ENCODE results near the gene IFITM2. TPM values are rescaled to one million over a fixed set of nuclear protein-coding genes. Genes with fewer than 3 reads are reported as not detected.
"Not testable (repeated sequence)": the region's sequence is repeated elsewhere in the genome, so short reads cannot be mapped to it uniquely, and the experiment has no call there.

Gene IFITM2
- 39.9 and 55.0 TPM in 2 replicates for total RNA-seq

DNA sequence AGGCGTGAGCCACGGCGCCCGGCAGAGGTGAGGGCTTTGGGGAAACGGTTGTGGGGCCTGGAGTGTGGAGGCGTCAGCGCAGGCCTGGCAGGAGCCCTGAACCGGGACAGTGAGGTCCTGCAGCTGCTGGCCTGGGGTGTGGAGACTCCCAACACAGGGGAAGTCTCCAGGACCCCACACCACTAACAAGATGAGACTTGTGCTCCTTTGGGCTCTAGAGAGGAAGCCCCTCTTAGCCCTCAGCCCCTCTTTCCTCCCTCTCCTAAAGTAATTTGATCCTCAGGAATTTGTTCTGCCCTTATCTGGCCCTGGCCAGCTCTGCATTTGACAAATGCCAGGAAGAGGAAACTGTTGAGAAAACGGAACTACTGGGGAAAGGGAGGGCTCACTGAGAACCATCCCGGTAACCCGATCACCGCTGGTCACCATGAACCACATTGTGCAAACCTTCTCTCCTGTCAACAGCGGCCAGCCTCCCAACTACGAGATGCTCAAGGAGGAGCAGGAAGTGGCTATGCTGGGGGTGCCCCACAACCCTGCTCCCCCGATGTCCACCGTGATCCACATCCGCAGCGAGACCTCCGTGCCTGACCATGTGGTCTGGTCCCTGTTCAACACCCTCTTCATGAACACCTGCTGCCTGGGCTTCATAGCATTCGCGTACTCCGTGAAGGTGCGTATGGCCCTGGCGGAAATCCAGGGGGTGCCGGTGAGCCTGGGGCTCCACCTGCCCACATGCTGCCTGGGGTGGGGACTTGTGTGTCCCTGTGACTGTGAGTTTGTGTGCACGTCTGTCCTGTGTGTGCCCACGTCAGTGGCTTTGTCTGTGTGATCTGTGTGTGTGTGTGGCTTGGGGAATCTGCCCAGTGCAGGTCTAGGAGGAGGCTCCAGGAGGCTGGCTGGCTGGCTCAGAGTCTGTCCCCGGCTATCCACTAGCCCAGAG lies at the start of gene IFITM2:
TSS of gene IFITM2 (plus strand) at position 51 of the 943 bp plus-strand sequence. CDS start at position 428, 377 bp downstream.
- H3K4me3 ChIP-seq (ENCODE audit: low read depth, low read length), result peak within 1 kb of the TSS; percentile 63
- peak; percentile 29 for DNase-seq (ENCODE audit: low read depth)
- H3K36me3 ChIP-seq (ENCODE audit: control insufficient read depth, insufficient read depth, low read length); H3K27me3 ChIP-seq (ENCODE audit: control insufficient read depth, insufficient read depth, low read length): not testable (repeated sequence)

DNA sequence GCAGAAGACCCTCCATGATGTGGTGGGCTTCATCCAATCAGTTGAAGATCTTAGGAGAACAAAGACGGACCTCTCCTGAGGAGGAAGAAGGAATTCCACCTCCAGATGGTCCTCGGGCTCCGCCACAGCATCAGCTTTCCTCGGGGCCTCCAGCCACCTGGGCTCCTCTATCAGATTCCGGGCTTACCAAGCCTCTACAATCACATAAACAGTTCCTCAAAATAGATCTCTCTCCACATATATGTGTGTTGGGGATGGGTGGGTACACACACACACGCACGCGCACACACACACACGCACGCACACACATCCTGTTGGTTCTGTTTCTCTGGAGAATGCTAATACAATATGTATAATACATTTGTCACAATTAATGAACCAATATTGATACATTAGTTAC lies 48.2 kb upstream of the IFITM2 start:
- Histone ChIP-seq H3K4me3 (ENCODE audit: low read depth, low read length) (no peak overlapping the region), H3K27me3 (ENCODE audit: control insufficient read depth, insufficient read depth, low read length) (peaks cover 2% of the 10 kb centered on the region), H3K36me3 (ENCODE audit: control insufficient read depth, insufficient read depth, low read length) (no peaks in the 10 kb centered on the region)
- TF ChIP-seq, protein P1, sequence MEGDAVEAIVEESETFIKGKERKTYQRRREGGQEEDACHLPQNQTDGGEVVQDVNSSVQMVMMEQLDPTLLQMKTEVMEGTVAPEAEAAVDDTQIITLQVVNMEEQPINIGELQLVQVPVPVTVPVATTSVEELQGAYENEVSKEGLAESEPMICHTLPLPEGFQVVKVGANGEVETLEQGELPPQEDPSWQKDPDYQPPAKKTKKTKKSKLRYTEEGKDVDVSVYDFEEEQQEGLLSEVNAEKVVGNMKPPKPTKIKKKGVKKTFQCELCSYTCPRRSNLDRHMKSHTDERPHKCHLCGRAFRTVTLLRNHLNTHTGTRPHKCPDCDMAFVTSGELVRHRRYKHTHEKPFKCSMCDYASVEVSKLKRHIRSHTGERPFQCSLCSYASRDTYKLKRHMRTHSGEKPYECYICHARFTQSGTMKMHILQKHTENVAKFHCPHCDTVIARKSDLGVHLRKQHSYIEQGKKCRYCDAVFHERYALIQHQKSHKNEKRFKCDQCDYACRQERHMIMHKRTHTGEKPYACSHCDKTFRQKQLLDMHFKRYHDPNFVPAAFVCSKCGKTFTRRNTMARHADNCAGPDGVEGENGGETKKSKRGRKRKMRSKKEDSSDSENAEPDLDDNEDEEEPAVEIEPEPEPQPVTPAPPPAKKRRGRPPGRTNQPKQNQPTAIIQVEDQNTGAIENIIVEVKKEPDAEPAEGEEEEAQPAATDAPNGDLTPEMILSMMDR (IDR thresholded peaks at IDR 0.05; ENCODE audit: insufficient read depth, low read length, poor library complexity, severe bottlenecking), result no peak
- DNase-seq (ENCODE audit: low read depth), result no peak

DNA sequence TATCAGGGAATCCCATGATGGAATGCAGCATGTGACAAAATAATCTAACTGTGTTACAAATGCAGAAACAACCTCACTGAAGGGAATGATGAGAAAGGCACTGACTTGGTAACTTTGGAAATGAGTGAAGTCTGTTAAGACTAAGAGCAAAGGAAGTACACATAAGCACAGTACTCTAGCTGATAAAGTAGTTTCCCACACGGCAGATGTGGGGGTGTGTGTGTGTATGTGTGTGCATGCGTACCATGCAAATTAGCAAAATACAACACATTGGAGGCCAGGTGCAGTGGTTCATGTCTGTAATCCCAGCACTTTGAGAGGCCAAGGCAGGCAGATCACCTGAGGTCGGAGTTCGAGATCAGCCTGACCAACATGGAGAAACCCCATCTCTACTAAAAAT lies 46.0 kb upstream of the IFITM2 start:
- H3K27me3 ChIP-seq (ENCODE audit: control insufficient read depth, insufficient read depth, low read length), result peaks cover 2% of the 10 kb centered on the region
- DNase-seq (ENCODE audit: low read depth), result no peak
- H3K36me3 ChIP-seq (ENCODE audit: control insufficient read depth, insufficient read depth, low read length), result no peaks in the 10 kb centered on the region
- TF ChIP-seq, protein P1 (IDR thresholded peaks at IDR 0.05; ENCODE audit: insufficient read depth, low read length, poor library complexity, severe bottlenecking), result no peak
- no peak overlapping the region for H3K4me3 ChIP-seq (ENCODE audit: low read depth, low read length)

DNA sequence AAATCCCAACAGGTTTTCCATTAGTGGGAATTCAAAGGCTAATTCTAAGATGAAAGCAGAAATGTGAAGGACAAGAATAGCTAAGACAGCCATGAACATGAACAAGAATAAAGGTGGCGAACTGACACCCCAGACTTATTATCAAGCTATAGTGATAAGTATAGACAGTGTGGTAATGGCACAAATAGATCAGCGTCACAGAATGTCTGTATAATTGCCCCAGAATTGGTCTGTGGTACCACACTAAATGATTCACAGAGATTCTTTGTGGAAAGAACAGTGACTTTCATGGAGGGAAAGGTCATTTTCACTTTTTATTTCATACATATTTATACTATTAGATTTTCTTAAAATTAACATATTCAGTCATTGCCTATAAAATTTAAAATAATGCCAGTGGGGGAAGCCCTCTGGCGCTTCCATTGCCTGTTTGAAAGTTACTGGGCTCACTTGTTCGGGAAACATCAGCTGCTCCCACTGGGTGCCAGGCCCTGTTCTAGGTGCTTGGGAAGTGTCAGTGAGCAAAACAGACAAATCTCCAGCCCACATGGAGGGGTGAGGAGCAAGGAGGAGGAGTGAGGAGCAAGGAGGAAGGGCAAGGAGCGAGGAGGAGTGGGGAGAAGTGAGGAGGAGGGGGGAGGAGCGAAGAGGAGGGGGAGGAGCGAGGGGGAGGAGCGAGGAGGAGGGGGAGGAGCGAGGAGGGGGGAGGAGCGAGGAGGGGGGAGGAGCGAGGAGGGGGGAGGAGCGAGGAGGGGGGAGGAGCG lies 40.8 kb upstream of the IFITM2 start:
- TF ChIP-seq, protein P1 (IDR thresholded peaks at IDR 0.05; ENCODE audit: insufficient read depth, low read length, poor library complexity, severe bottlenecking), result no peak
- Histone ChIP-seq H3K27me3 (ENCODE audit: control insufficient read depth, insufficient read depth, low read length) (peaks cover 16% of the 10 kb centered on the region), H3K36me3 (ENCODE audit: control insufficient read depth, insufficient read depth, low read length) (no peaks in the 10 kb centered on the region), H3K4me3 (ENCODE audit: low read depth, low read length) (no peak overlapping the region)
- no peak for DNase-seq (ENCODE audit: low read depth)

DNA sequence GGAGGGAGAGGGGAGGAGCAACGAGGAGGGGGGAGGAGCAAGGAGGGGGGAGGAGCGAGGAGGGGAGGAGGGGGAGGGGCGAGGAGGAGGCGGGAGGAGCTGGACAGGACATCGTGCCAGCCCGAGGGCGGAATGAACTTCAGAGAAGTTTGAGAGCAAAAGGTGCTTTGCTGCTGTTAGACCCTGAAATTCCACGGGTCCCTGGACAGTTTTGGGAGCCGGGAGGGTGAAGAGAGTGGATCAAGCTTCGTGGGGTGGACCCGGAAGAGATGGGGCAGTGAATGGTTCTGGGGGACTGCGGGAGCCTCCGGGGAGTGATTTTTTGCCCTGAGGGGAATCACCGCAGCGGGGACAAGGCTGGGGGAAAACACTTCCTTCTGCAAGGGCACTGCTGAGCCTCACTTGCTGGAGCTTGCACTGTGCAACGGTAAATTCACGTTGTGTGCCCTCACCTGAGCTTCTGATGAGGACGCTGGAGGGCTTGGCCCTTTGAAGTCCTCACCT lies 40.1 kb upstream of the IFITM2 start:
- Histone ChIP-seq H3K4me3 (ENCODE audit: low read depth, low read length) (no peak overlapping the region), H3K27me3 (ENCODE audit: control insufficient read depth, insufficient read depth, low read length) (peaks cover 21% of the 10 kb centered on the region)
- no peak for DNase-seq (ENCODE audit: low read depth)

DNA sequence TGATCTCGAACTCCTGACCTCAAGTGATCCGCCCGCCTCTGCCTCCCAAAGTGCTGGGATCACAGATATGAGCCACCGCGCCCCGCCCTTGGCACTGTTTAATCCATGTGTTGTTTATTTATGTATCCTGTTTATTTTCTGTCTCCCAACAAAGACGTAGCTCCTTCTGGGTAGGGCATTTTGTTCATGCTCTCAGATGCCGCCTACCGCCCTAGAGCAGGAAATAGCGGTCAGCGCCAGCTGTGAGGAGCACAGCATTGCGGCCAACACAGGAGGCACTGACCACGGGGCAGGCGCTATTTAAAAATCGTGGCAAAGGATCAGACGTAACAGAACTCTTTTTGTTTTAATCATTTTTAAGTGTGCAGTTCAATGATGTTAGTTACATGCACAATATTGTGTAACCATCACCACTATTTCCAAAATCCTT lies 38.9 kb upstream of the IFITM2 start:
- not testable (repeated sequence) for H3K36me3 ChIP-seq (ENCODE audit: control insufficient read depth, insufficient read depth, low read length); DNase-seq (ENCODE audit: low read depth); H3K4me3 ChIP-seq (ENCODE audit: low read depth, low read length)
- peaks cover 24% of the 10 kb centered on the region for H3K27me3 ChIP-seq (ENCODE audit: control insufficient read depth, insufficient read depth, low read length)

More for the DNA sequence above, 40.1 kb upstream of the IFITM2 start:
- no peaks in the 10 kb centered on the region for H3K36me3 ChIP-seq (ENCODE audit: control insufficient read depth, insufficient read depth, low read length)
- TF ChIP-seq, protein P1 (IDR thresholded peaks at IDR 0.05; ENCODE audit: insufficient read depth, low read length, poor library complexity, severe bottlenecking), result no peak

Data from kidney epithelial cell (primary cell).